GM12865 (cell line): ENCODE measurements around the gene PTGR3.

Source experiments
- DNase-seq: peaks from one replicate; pipeline ENCODE4 v3.0.0; 2010; ENCODE audit warnings: low read depth
- H3K4me3 ChIP-seq: 2 replicates; pipeline ENCODE4 v1.5.1; 2011; ENCODE audit warnings: mild to moderate bottlenecking, low read depth, low read length, control low read depth
- TF ChIP-seq, protein P1 (sequence below): IDR thresholded peaks from 2 replicates; pipeline ENCODE4 v1.5.1; 2011; ENCODE audit warnings: low read length, control low read depth, low read depth, inconsistent platforms; ENCODE audit not compliant: insufficient read depth; ENCODE audit errors: missing control alignments

PTGR3 gene

DNA sequence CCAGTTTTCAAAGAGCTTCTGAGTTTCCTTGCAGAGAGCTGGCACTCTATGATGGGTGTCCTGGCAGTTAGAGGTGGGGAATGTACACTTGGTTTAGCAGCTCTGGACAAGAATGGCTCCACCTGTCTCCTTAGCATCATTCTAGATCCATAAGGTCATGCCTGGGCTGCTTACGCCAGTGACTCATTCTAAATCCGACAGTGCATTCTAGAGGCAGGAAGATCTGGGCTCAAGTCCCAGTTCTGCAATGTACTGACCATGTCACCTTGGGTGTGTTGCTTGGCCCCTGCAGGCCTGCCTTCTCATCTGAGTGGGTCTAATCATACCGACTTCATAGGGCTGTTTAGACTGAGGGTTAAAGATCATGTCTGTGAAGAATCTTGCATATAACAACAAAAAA lies 46.5 kb downstream of the PTGR3 start:
- no peak overlapping the region for H3K4me3 ChIP-seq
- TF ChIP-seq, protein P1, sequence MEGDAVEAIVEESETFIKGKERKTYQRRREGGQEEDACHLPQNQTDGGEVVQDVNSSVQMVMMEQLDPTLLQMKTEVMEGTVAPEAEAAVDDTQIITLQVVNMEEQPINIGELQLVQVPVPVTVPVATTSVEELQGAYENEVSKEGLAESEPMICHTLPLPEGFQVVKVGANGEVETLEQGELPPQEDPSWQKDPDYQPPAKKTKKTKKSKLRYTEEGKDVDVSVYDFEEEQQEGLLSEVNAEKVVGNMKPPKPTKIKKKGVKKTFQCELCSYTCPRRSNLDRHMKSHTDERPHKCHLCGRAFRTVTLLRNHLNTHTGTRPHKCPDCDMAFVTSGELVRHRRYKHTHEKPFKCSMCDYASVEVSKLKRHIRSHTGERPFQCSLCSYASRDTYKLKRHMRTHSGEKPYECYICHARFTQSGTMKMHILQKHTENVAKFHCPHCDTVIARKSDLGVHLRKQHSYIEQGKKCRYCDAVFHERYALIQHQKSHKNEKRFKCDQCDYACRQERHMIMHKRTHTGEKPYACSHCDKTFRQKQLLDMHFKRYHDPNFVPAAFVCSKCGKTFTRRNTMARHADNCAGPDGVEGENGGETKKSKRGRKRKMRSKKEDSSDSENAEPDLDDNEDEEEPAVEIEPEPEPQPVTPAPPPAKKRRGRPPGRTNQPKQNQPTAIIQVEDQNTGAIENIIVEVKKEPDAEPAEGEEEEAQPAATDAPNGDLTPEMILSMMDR = no peak
- no peak for DNase-seq

DNA sequence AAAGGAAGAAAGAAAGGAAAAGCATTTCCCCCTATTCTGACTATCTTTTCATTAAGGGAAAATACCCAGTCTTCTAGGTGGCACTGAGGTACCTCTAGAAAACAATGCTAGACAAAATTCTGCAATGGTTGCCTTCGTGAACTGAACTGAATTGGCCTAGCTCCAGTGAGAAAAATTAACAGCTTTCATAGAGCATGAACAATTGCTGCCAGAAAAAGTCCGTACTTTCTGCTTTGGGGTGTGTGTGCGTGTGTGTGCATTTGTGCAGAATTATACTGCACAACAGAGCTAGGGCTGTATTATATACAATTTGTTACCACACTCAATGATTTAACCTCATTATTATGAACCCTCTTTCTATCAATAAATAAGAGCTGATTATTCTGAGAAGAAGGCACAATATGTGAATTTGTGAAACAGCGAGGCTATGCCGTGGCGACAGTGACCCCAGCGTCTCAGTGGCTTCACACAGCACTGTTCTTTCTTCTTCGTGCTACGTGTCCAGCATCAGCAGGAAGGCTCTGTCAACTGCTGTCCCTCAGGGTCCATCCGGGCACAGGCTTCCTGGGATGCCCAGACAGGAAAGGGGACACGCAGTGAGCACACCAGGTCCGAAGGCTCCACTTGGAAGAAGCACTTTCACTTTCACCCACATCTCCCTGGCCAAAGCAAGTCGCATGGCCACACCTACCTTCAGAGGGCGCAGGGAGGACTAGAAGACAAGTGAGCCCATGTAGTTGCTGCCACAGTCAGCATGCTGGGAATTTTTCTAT lies 47.5 kb downstream of the PTGR3 start:
- TF ChIP-seq, protein P1 = no peak
- no peak overlapping the region for H3K4me3 ChIP-seq
- no peak for DNase-seq

DNA sequence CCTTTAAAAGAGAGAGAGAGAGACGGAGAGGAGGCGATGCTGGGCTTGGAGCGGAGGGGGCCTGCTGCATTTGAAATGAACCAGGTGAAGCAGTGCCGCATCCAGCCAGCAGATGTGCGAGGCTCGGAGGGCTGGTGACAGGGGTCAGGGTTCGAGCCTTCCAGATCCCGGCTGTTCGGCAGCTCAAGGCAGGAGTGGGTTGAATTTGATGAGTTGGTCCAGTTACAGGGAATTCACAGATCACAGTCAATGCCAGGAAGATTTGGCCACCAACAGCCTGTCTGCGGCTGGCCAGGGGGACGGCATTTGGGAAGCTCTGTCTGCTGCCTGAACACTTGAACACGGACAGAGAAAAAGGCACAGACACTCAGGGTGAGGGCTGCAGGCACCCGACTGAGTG lies 48.6 kb downstream of the PTGR3 start:
- no peak overlapping the region for H3K4me3 ChIP-seq
- TF ChIP-seq, protein P1 = no peak
- DNase-seq = no peak

DNA sequence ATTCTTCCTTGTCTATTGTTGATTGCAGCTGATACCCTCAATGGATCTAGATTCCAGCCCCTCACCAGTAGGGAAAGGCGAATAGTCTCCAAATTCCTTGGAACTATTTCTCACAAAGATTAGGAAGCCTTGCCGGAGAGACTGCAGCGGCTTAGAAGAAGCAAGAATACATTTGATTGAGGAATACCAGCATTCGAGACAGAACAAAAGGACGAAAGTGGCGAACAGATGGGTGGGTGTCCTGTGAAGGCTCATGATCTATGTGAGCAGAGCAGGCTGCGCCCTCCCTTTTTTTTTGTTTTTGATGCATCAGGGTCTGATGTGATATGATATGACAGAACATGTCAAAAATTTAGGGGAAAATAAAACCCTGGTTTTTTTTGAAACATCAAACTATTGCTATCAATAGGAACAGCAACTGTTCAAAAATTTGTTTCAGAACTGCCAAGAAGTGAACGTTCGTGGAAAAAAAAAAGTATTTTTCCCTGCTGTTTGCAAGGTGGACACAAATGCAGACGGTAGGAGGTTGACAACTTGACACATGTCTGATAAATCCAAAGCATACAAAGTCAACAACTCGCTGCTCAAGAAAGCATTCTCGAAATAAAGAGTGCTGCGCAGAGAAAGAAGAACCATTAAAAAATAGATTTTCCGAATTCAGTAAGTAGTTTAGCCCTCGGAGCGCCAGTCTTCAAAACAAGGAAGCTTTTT lies 49.1 kb downstream of the PTGR3 start:
- TF ChIP-seq, protein P1 = no peak
- no peak for DNase-seq
- no peak overlapping the region for H3K4me3 ChIP-seq

DNA sequence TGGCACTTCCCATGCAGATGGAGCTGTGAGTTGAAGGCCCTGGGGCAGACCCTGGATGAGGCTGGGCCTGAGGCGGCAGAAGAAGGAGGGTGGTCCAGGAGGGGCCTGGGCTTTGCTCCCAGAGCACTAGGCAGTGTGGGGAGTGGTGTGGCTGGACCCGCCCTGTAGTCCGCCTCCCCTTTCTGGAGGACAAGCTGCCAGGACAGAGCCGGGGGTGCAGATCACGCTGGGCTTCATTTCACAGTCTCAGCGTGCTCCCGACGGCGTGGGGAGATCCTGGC lies 49.8 kb downstream of the PTGR3 start:
- TF ChIP-seq, protein P1 = no peak
- H3K4me3 ChIP-seq = no peak overlapping the region
- no peak for DNase-seq
